ENCODE results near the gene TBC1D20. TPM values are rescaled to one million over a fixed set of nuclear protein-coding genes. Genes with fewer than 3 reads are reported as not detected.
"Not testable (repeated sequence)": the region's sequence is repeated elsewhere in the genome, so short reads cannot be mapped to it uniquely, and the experiment has no call there.

TBC1D20 gene
- total RNA-seq, 1 experiment from 2014 or later = 32.8 TPM

DNA sequence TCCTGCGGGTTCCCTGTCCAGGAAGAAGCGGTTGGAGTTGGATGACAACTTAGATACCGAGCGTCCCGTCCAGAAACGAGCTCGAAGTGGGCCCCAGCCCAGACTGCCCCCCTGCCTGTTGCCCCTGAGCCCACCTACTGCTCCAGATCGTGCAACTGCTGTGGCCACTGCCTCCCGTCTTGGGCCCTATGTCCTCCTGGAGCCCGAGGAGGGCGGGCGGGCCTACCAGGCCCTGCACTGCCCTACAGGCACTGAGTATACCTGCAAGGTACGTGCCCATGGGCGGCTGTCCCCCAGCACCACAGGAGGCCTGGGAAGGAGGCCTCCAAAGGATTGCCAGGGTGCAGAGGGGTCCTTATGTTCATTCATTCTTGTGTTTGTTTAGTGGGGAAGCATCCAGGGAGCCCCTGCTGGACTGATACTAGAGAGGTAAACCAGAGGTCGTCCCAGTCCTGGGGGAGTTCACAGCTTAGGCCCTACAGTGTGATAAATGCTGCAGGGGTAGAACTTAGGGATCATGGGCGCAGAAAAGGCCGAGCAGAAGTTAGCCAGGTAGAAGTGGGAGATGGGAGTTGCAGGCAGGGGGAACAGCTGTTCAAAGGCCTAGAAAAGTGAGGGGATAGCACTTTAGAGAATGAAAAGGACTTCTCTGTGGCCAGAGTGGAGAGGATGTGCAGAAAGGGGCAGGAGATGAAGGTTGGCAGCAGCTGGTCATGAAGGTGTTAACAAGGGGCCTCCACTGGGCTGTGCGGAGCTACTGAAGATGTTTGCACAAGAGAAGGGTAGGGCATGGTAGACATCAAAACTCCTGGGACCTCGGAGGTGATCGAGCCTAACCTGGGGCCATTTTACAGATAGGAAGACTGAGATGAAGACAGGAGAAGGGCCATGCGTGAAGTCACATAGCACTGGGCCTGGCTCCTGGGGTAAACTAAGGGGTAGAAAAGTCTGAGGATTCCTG, 74.0 kb downstream of the TBC1D20 start:
- H3K4me2 ChIP-seq = no peak overlapping the region
- H3K36me3 ChIP-seq (ENCODE audit: low read depth) = peaks cover 97% of the 10 kb centered on the region
- peaks cover 93% of the 10 kb centered on the region for H4K20me1 ChIP-seq (ENCODE audit: insufficient read depth)
- ChIA-PET CTCF (no interaction called here), POLR2A (ENCODE audit: unreplicated experiment) (no interaction called here)
- H3K9me3 ChIP-seq (ENCODE audit: insufficient read depth, low read depth) = no peaks in the 10 kb centered on the region
- no peaks in the 10 kb centered on the region for H3K9me2 ChIP-seq (ENCODE audit: insufficient read depth)
- DNase-seq = no peak
- no peak overlapping the region; the same call in none of the 2 replicates for H3K27ac ChIP-seq
- BruUV-seq (replicated peaks) = no TSS peak
- H3K27me3 ChIP-seq (ENCODE audit: insufficient read depth, low read depth) = no peaks in the 10 kb centered on the region
- no peak overlapping the region for H2AFZ ChIP-seq
- TF ChIP-seq, protein P1, sequence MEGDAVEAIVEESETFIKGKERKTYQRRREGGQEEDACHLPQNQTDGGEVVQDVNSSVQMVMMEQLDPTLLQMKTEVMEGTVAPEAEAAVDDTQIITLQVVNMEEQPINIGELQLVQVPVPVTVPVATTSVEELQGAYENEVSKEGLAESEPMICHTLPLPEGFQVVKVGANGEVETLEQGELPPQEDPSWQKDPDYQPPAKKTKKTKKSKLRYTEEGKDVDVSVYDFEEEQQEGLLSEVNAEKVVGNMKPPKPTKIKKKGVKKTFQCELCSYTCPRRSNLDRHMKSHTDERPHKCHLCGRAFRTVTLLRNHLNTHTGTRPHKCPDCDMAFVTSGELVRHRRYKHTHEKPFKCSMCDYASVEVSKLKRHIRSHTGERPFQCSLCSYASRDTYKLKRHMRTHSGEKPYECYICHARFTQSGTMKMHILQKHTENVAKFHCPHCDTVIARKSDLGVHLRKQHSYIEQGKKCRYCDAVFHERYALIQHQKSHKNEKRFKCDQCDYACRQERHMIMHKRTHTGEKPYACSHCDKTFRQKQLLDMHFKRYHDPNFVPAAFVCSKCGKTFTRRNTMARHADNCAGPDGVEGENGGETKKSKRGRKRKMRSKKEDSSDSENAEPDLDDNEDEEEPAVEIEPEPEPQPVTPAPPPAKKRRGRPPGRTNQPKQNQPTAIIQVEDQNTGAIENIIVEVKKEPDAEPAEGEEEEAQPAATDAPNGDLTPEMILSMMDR (conservative IDR thresholded peaks at IDR 0.05) = no peak
- no peak for TF ChIP-seq EZH2 (IDR thresholded peaks at IDR 0.05; ENCODE audit: low read depth)
- no peak overlapping the region for H3K4me3 ChIP-seq
- H3F3A ChIP-seq (ENCODE audit: insufficient read depth, low read depth) = peaks cover 86% of the 10 kb centered on the region
- peaks cover 17% of the 10 kb centered on the region for H3K4me1 ChIP-seq (replicated peaks; ENCODE audit: insufficient read depth)
- intact Hi-C loops (cut with micrococcal nuclease; ENCODE audit: unreplicated experiment) = no loop called here
- peaks cover 90% of the 10 kb centered on the region for H3K79me2 ChIP-seq (ENCODE audit: low read depth)

DNA sequence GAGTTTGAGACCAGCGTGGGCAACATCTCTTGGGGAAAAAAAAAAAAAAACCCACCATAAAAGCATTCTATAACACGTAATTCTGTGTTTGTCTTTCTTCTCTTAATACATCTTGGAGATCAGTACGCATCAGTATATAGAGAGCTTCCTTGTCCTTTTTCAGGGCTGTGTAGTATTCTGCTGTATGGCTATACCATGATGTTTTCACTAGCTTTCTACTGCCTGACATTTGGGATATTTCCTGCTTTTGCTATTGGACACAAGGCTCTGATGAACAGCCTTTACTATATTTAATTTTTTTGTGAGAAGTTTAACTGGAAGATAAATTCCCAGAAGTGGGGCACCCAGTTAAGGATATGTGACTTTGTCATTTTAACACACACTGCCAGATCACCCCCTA, 74.8 kb downstream of the TBC1D20 start:
- ChIA-PET POLR2A (ENCODE audit: unreplicated experiment) (no interaction called here), CTCF (interaction anchor here (0.6 kb wide), 1 partner anchor 566 kb away, joined by 10 read pairs; no protein-coding TSS in a partner anchor)
- intact Hi-C loops (cut with micrococcal nuclease; ENCODE audit: unreplicated experiment) = no loop called here
- TF ChIP-seq, protein P1 (conservative IDR thresholded peaks at IDR 0.05) = no peak
- TF ChIP-seq EZH2 (IDR thresholded peaks at IDR 0.05; ENCODE audit: low read depth) = no peak
- Histone ChIP-seq H3K4me2 (no peak overlapping the region), H3K36me3 (ENCODE audit: low read depth) (peaks cover 97% of the 10 kb centered on the region), H3F3A (ENCODE audit: insufficient read depth, low read depth) (peaks cover 84% of the 10 kb centered on the region), H3K4me1 (replicated peaks; ENCODE audit: insufficient read depth) (peaks cover 25% of the 10 kb centered on the region), H3K9me2 (ENCODE audit: insufficient read depth) (no peaks in the 10 kb centered on the region), H4K20me1 (ENCODE audit: insufficient read depth) (peaks cover 93% of the 10 kb centered on the region), H3K9me3 (ENCODE audit: insufficient read depth, low read depth) (no peaks in the 10 kb centered on the region), H2AFZ (no peak overlapping the region), H3K27ac (no peak overlapping the region), H3K79me2 (ENCODE audit: low read depth) (peaks cover 97% of the 10 kb centered on the region), H3K27me3 (ENCODE audit: insufficient read depth, low read depth) (no peaks in the 10 kb centered on the region), H3K4me3 (no peak overlapping the region)
- no TSS peak for BruUV-seq (replicated peaks)
- no peak for DNase-seq

DNA sequence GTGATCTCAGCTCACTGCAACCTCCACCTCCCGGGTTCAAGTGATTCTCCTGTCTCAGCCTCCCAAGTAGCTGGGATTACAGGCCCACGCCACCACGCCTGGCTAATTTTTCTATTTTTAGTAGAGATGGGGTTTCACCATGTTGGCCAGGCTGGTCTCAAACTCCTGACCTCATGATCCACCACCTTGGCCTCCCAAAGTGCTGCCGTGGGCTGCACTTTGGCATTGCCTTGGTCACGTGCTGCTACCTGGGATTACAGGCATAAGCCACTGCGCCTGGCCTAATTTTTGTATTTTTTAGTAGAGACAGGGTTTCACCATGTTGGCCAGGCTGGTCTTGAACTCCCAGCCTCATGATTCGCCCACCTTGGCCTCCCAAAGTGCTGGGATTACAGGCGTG, 75.7 kb downstream of the TBC1D20 start:
- Histone ChIP-seq H3K36me3 (ENCODE audit: low read depth) (peaks cover 93% of the 10 kb centered on the region), H3K4me1 (replicated peaks; ENCODE audit: insufficient read depth) (peaks cover 27% of the 10 kb centered on the region), H4K20me1 (ENCODE audit: insufficient read depth) (peaks cover 89% of the 10 kb centered on the region), H3F3A (ENCODE audit: insufficient read depth, low read depth) (peaks cover 81% of the 10 kb centered on the region), H3K79me2 (ENCODE audit: low read depth) (peaks cover 96% of the 10 kb centered on the region)
- intact Hi-C loops (cut with micrococcal nuclease; ENCODE audit: unreplicated experiment); DNase-seq; H3K4me2 ChIP-seq; H3K9me2 ChIP-seq (ENCODE audit: insufficient read depth); H3K9me3 ChIP-seq (ENCODE audit: insufficient read depth, low read depth); POLR2A ChIA-PET (ENCODE audit: unreplicated experiment); BruUV-seq (replicated peaks); H2AFZ ChIP-seq; H3K27me3 ChIP-seq (ENCODE audit: insufficient read depth, low read depth); H3K27ac ChIP-seq; H3K4me3 ChIP-seq: not testable (repeated sequence)
- CTCF ChIA-PET = interaction anchor here (0.6 to 0.8 kb wide), 2 partner anchors 14 to 567 kb away, joined by 10 to 14 read pairs; no protein-coding TSS in a partner anchor

Other genes starting within 250 kb of the TBC1D20 start
- not detected in 2 replicates for gene DEFB129, start 235.3 kb downstream of the TBC1D20 start, total RNA-seq (2021)
- gene DEFB132, start 204.8 kb downstream of the TBC1D20 start, total RNA-seq (2021) = not detected in 2 replicates
- 20.7 and 25.7 TPM in 2 replicates for gene C20orf96, start 171.8 kb downstream of the TBC1D20 start, total RNA-seq (2021)
- gene ZCCHC3, start 165.0 kb downstream of the TBC1D20 start, total RNA-seq (2021) = 16.0 and 17.7 TPM in 2 replicates
- 49.5 and 57.1 TPM in 2 replicates for gene SOX12, start 137.0 kb downstream of the TBC1D20 start, total RNA-seq (2021)
- 15.0 and 16.5 TPM in 2 replicates for gene NRSN2, start 115.4 kb downstream of the TBC1D20 start, total RNA-seq (2021)
- gene TRIB3, start 81.8 kb downstream of the TBC1D20 start, total RNA-seq (2021) = 81.0 and 82.0 TPM in 2 replicates
- 176 and 212 TPM in 2 replicates for gene RBCK1, start 54.2 kb downstream of the TBC1D20 start, total RNA-seq (2021)
- gene CSNK2A1, start 81.3 kb upstream of the TBC1D20 start, total RNA-seq (2021) = 187 and 222 TPM in 2 replicates
- not detected in 2 replicates for gene TCF15, start 147.8 kb upstream of the TBC1D20 start, total RNA-seq (2021)
- 167 and 204 TPM in 2 replicates for gene SRXN1, start 190.7 kb upstream of the TBC1D20 start, total RNA-seq (2021)
- not detected in 2 replicates for gene SCRT2, start 213.3 kb upstream of the TBC1D20 start, total RNA-seq (2021)